HG02943 (cell line): ENCODE results near the gene NPB.

Experiments used
- ATAC-seq: cut with Tn5 transposase; IDR thresholded peaks from one replicate; pipeline ENCODE4 v1.9.1; 2021; ENCODE audit warnings: mild to moderate bottlenecking, low read depth, moderate library complexity; ENCODE audit not compliant: unreplicated experiment

The NPB gene

DNA sequence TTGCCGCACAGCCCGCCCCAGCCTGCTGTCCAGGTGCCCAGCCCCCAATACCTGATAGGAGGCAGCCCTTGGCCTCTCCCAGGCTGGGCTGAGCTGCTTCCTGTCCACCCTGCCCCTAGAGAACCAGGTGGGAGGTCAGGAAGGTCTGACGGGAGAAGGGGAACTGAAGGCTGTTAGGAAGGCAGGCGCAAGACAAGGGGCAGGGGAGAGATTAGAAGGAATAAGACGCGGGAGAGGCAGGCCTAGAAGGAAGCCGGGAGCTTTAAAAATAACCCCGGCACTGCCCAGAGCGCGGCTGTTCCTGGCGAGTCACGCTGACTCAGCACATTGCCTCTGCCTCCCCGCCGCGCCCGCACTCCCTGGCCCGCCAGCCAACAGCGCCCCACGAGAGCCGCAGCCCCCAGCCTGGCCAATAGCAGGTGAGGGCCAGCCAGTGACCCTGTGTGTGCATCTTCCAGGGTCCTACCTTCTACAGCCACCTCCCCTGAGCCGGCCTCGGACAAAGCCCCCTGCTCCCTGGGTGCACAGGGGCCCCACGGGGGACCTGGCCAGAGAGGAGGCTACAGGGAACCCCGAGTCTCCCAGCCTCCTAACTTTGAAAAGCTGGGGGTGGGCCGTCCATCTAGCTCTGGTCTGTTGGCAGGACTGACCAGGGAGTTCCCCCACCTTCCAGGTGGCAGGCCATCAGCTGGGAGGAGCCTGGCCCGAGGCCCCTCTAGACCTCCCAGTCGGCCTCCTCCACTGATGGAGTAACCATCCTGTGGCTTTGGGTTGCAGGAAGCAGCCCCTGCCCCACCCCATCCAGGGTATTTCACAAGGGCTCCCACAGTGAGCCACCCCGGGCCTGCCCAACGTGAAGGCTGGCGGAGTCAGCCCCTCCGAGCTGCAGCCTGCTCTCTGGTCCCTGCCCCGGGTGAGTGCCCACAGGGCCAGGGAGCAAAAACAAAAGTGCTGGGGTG, 21.5 kb downstream of the NPB start:
- no peak for ATAC-seq

GRCh38 chr17:81924557-81925532, 22.8 kb downstream of the NPB start:
- ATAC-seq: no peak

DNA sequence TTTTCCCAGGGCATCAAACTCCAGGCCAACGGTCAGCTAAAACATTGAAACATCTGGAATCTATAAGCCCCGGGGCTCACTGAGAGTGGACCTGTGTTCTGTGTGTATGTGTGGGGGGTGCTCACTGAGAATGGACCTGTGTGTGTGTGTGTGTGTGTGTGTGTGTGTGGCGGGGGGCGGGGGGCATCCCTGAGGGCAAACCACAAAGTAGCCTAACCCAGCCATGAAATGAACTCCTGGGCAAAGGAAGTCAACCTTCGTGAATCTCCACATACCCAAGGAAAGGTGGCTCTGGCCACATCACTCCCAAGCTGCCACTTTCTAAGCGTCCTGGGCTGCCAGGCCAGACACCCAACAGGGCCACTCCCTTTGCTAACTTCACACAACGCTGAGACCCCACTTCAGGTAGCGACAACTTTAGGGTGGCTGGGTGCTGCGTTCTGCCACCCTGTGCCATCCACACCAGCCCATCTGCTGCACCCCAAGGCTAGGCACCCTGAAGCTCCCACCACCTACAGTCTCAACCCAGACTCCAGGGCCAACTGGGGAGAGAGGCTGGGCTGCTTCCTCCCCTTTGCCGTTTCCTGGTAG, 23.9 kb downstream of the NPB start:
- no peak for ATAC-seq

GRCh38 chr17:81926451-81927151, 24.6 kb downstream of the NPB start:
- ATAC-seq: no peak

DNA sequence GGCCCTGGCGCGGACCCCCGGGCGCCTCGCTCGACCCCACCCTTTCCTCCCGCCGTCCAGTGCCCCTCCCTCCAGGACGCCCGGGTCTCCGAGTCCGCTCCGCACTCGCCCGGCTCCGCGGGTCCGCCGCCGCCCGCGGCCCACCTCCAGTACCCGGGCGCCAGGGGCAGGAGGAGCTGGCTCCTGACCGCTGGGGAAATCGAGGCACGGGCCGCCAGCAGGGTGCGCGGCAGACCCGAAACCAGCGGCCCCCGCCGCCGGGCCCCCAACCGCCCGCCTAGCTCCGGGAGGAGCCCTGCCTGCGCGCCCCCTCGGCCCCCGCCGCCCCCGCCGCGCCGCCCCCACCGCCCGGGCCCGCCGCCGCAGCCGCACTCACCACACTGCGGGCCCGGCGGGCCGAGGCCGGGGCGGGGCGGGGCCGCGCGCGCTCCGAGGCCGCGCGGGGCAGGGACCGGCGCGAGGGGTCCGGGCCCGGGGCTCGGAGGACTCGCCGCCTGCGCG, 25.2 kb downstream of the NPB start:
- no peak for ATAC-seq

GRCh38 chr17:81927653-81928543, 25.9 kb downstream of the NPB start, which contains the start of gene MAFG:
Gene MAFG, minus strand, starts transcription at chr17:81927735. Its CDS starts 4,550 bp downstream, at chr17:81923185.
- ATAC-seq: no peak

- ATAC-seq: no peak
These were observed 26.7 kb downstream of the NPB start for GRCh38 chr17:81928544-81929252.

GRCh38 chr17:81929253-81930141, 27.5 kb downstream of the NPB start:
- ATAC-seq: no peak

DNA sequence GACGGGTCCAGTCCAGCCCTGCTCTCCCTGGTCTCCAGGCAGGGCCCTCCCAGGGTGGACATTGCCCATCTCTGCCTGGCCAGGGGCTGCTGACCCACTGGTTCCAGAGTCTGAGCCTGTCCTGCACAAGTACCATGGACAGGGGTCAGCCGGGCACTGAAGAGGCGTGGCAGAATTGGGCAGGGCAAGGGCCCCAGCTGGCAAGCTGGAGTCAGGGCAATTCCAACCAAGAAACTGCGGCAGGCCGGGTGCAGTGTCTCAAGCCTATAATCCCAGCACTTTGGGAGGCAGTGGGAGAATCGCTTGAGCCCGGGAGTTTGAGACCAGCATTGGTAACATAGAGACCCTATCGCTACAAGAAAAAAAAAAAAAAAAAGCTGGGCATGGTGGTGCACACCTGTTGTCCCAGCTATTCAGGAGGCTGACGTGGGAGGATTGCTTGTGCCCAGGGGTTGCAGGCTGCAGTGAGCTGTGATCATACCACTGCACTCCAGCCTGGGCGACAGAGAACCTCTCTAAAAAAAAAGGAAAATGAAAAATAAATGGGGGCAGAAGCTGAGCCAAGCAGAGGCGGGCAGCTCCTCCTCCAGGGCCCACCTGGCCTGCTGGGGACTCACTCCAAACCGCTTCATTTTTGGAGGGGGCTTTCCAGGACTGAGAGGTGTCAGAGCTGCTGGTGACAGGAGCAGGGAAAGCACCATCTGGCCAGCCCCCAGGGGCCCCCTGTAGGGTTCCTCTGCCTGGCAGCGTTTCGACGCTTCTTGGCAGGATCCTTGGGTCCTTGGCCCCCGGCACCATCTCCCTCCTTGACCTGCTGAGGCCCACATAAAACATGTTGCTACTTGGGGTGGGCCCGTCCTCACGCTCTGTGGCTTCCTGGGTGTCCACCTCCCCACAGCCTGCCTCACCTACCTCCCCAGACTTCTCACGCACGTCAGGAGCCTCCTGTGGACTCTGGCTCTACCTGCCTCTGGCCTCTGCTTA, 28.4 kb downstream of the NPB start:
- no peak for ATAC-seq

DNA sequence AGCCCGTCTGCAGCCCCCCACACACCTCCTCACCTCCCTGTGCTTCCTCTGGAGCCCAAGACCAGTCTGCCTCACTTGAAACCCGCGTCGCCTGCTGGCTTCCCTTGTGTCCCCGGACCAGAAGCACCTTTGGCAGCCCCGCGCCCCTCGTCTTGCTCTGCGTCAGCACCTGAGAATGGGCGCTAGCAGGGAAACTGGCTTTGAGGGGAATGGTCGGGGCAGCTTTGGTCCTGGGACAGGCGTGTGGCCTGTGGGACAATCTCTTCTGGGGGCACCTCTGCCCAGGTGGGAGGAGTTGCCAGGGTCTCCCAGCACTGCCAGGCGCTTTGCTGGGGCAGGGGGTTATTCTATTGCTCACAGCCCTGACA, 29.1 kb downstream of the NPB start:
- ATAC-seq: no peak

DNA sequence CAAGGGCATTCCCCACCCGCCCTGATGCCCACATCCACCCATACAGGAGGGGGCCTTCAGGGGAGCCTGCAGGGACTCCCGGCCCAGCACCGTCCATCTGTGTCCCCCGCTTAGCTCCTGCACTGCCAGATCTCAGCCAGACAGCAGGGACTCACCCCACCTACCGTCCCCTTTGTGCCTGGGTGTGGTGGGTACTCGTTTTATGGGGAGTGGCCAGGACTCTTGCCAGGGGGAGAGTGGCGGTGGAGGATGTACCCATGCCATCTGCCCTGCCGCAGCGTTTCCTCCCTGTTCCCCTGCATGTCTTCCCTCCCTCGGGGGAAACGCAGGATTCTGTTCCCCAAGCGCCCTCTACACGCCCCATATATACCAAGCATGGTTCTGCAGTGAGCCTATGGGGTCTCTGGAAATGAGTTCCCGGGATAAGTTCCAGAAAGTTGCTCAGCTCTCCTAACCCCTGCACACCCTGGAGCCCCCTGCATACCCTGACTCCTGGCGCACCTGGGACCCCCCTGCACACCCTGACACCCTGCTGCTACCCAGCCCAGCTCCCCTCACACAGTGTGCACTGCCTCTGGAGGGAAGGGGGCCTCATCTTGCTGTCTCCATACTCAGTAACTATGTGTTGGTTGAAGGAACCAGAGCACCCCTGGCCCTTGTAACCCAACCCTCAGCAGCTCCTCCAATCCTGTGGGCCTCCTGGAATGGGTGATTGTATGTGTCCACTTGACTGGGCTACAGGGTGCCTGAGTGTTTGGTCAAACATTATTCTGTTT, 29.7 kb downstream of the NPB start:
- no peak for ATAC-seq

DNA sequence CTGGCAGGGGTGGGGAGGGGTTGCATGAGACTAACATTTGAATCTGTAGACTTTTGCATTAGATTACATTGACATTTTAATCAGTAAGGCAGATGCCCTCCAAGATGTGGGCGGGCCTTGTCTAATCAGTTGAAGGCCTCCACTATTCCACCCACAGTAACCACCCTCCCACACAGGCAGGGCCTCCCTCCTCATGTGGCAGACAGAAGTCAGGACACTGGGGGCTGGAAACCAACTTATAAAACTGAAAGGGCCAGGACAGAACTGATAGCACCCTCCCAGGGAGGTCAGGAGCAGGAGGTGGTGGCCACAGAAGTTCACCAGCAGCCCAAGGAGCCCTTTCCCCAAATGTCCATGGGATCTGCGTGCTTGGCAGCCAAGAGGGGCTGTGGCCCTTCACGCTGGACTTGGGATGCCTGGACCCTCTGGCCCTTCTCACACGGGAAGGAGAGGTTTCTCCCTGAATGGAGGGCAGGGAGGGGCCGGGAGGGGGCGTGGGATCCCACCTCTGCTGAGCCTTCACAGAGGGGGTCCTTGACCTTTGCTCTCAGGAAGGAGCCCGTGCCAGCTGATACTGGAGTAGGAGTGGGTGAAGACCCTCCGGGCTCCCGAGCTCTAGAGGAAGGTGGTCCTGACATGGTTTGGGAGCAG, 30.4 kb downstream of the NPB start:
- no peak for ATAC-seq

DNA sequence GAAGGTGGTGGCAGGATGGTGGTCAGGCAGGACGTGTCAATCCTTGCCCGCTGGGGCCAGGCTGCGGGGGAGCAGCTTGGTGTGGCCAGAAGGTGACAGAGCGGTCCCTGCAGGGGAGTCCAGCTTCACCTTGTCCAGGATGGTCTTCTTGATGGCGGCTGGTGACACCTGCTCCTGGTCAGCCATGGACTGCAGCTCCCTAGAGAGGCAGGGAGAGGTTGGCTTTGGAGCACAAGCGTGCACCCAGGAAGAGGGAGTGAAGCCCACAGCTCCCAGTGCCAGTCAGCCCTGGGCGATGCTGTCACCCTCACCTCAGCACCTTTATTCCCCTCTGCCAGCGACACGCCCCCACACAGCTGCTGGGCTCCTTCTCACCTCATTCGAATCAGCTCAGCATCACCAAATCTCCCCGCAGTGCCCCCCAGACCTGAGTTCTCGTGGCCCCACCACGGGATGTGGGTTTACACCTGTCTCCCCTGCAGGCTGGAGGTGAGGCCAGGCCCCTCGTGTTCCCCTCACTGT, 31.2 kb downstream of the NPB start:
- ATAC-seq: no peak

GRCh38 chr17:81934098-81934757, 32.2 kb downstream of the NPB start:
- no peak for ATAC-seq
